ENCODE measurements around the gene OR8J3. TPM values are rescaled to one million over a fixed set of nuclear protein-coding genes. Genes with fewer than 3 reads are reported as not detected.

The OR8J3 gene
- total RNA-seq, 1 experiment from 2014 or later: not detected

DNA sequence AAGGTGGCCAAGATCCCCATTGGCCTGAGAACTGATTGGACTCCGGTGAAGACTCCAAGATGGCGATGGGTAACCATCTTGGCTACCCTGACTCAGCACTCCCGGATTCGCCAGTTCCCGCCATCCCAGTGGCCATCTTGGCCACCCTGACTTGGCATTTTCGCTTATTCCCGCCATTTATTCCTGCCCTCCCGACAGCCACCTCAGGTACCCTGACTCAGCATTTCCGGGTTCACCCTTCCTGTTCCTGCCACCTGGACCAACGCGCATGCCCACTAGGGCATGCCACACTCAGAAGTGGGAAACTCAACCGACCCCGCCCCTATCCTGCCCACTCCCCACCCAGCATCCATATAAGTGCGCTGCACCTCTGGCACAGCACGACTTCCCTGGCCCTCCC is 12.3 kb upstream of the OR8J3 start:
- Histone ChIP-seq H3K79me2 (ENCODE audit: insufficient read depth, low read length) (no peaks in the 10 kb centered on the region), H4K8ac (replicated peaks; ENCODE audit: insufficient read length, low read depth, low read length) (no peak overlapping the region), H2AK5ac (ENCODE audit: insufficient read length, low read length) (no peak overlapping the region), H2AFZ (ENCODE audit: low read length) (no peak overlapping the region), H3K27me3 (ENCODE audit: insufficient read depth, low read length) (no peaks in the 10 kb centered on the region), H3K4me1 (ENCODE audit: insufficient read depth, low read length) (no peaks in the 10 kb centered on the region), H4K5ac (ENCODE audit: insufficient read length, low read depth, low read length) (no peak overlapping the region), H3K14ac (ENCODE audit: insufficient read depth, low read length) (no peak overlapping the region), H3K56ac (ENCODE audit: insufficient read length, low read depth, low read length) (no peak overlapping the region), H4K91ac (ENCODE audit: insufficient read length, low read depth, low read length) (no peak overlapping the region), H3K23ac (ENCODE audit: insufficient read length, low read depth, low read length) (no peak overlapping the region), H3K9ac (ENCODE audit: extremely low read depth, insufficient read length, low read length) (no peak overlapping the region), H4K20me1 (ENCODE audit: control insufficient read depth, insufficient read depth, insufficient read length) (no peaks in the 10 kb centered on the region), H3K4me2 (ENCODE audit: insufficient read depth, insufficient read length, low read length) (no peak overlapping the region), H3K23me2 (ENCODE audit: insufficient read length, low read depth, low read length, poor library complexity, severe bottlenecking) (no peaks in the 10 kb centered on the region), H3K4ac (ENCODE audit: low read depth, low read length) (no peak overlapping the region), H3K18ac (ENCODE audit: insufficient read length, low read depth, low read length) (no peak overlapping the region), H2BK120ac (ENCODE audit: low read depth, low read length, poor library complexity, severe bottlenecking) (no peak overlapping the region), H3T11ph (ENCODE audit: low read length) (no peak overlapping the region), H2BK20ac (ENCODE audit: low read depth, low read length, poor library complexity, severe bottlenecking) (no peak overlapping the region), H2BK5ac (ENCODE audit: insufficient read length, low read length) (no peak overlapping the region), H3K27ac (ENCODE audit: insufficient read length, low read depth, low read length) (no peak overlapping the region), H3K79me1 (ENCODE audit: insufficient read depth, low read depth, low read length, poor library complexity, severe bottlenecking) (no peaks in the 10 kb centered on the region), H2BK12ac (ENCODE audit: insufficient read length, low read depth, low read length) (no peak overlapping the region), H3K9me3 (ENCODE audit: control insufficient read depth, low read depth, low read length) (peaks cover 5% of the 10 kb centered on the region), H2BK15ac (ENCODE audit: low read depth, low read length) (no peak overlapping the region)
- H3K27me3 Mint-ChIP-seq (ENCODE audit: low read depth): no peaks in the 10 kb centered on the region
- H3K4me1 Mint-ChIP-seq: no peaks in the 10 kb centered on the region
- no CpG with 5 or more reads among the region's 15 CpGs for WGBS (ENCODE audit: extremely low coverage, insufficient read length, low lambda C conversion rate)
- H3K36me3 Mint-ChIP-seq (ENCODE audit: insufficient read depth in 1 of 3, low read depth in 3 of 3): peaks cover 10 to 26% (median 10%) of the 10 kb centered on the region in 3 experiments
- peaks cover 45 to 77% of the 10 kb centered on the region in 2 experiments for H3K9me3 Mint-ChIP-seq
- H3K27ac Mint-ChIP-seq: no peak overlapping the region
- no peak overlapping the region for H3K4me3 Mint-ChIP-seq
- TF ChIP-seq, protein P1, sequence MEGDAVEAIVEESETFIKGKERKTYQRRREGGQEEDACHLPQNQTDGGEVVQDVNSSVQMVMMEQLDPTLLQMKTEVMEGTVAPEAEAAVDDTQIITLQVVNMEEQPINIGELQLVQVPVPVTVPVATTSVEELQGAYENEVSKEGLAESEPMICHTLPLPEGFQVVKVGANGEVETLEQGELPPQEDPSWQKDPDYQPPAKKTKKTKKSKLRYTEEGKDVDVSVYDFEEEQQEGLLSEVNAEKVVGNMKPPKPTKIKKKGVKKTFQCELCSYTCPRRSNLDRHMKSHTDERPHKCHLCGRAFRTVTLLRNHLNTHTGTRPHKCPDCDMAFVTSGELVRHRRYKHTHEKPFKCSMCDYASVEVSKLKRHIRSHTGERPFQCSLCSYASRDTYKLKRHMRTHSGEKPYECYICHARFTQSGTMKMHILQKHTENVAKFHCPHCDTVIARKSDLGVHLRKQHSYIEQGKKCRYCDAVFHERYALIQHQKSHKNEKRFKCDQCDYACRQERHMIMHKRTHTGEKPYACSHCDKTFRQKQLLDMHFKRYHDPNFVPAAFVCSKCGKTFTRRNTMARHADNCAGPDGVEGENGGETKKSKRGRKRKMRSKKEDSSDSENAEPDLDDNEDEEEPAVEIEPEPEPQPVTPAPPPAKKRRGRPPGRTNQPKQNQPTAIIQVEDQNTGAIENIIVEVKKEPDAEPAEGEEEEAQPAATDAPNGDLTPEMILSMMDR (conservative IDR thresholded peaks at IDR 0.05): no peak
- no peak for DNase-seq

Measured in H9 (cell line).